ENCODE data around the gene TCTA.

The TCTA gene

DNA sequence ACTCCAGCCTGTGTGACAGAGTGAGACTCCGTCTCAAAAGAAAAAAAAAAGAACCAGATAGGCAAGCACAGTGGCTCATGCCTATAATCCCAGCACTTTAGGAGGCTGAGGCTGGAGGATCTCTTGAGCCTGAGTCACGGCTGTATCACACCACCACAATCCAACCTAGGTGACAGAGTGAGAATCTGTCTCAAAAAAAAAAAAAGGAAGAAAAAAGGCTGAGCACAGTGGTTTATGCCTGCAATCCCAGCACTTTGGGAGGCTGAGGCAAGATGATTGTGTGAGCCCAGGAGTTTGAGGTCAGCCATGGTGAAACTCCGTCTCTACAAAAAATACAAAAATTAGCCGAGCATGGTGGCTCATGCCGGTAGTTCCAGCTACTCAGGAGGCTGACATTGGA, 22.5 kb downstream of the TCTA start:
- Histone ChIP-seq H3K9me2 (replicated peaks; ENCODE audit: control insufficient read depth, low read length) (no peaks in the 10 kb centered on the region), H3K4me1 (ENCODE audit: control insufficient read depth, low read length) (peaks cover 3% of the 10 kb centered on the region; the same call in 1 of the 2 replicates), H3F3A (ENCODE audit: control insufficient read depth, insufficient read depth) (no peaks in the 10 kb centered on the region), H3K4me2 (ENCODE audit: low read length) (no peak overlapping the region), H3K27me3 (ENCODE audit: control insufficient read depth, low read length) (no peaks in the 10 kb centered on the region), H3K36me3 (ENCODE audit: control insufficient read depth, low read length) (no peaks in the 10 kb centered on the region), H3K9me3 (ENCODE audit: control insufficient read depth, insufficient read depth, low read length) (no peaks in the 10 kb centered on the region), H3K27ac (ENCODE audit: low read depth, low read length) (no peak overlapping the region), H3K4me3 (ENCODE audit: low read length) (no peak overlapping the region), H4K20me1 (ENCODE audit: control insufficient read depth, insufficient read depth, low read depth, low read length) (no peaks in the 10 kb centered on the region), H3K79me2 (ENCODE audit: control insufficient read depth, low read length) (no peaks in the 10 kb centered on the region)
- TF ChIP-seq EZH2phosphoT487 (IDR thresholded peaks at IDR 0.05; ENCODE audit: borderline replicate concordance, low read length) = no peak
- TF ChIP-seq, protein P1, sequence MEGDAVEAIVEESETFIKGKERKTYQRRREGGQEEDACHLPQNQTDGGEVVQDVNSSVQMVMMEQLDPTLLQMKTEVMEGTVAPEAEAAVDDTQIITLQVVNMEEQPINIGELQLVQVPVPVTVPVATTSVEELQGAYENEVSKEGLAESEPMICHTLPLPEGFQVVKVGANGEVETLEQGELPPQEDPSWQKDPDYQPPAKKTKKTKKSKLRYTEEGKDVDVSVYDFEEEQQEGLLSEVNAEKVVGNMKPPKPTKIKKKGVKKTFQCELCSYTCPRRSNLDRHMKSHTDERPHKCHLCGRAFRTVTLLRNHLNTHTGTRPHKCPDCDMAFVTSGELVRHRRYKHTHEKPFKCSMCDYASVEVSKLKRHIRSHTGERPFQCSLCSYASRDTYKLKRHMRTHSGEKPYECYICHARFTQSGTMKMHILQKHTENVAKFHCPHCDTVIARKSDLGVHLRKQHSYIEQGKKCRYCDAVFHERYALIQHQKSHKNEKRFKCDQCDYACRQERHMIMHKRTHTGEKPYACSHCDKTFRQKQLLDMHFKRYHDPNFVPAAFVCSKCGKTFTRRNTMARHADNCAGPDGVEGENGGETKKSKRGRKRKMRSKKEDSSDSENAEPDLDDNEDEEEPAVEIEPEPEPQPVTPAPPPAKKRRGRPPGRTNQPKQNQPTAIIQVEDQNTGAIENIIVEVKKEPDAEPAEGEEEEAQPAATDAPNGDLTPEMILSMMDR (IDR thresholded peaks at IDR 0.05; ENCODE audit: low read depth, low read length, poor library complexity, severe bottlenecking) = no peak

DNA sequence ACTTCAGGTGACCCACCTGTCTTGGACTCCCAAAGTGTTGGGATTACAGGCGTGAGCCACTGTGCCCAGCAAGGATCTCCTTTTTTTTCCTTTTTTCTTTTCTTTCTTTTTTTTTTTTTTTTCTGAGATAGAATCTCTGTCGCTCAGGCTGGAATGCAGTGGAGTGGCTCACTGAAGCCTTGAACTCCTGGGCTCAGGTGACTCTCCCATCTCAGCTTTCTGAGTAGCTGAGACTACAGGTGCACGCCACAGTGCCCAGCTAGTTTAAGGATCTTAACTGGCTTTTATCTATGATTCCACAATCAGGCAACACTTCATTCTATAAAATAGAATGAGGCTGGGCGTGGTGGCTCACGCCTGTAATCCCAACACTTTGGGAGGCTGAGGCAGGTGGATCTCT, 33.2 kb downstream of the TCTA start:
- Histone ChIP-seq H3K4me2 (ENCODE audit: low read length) (no peak overlapping the region), H3K9me3 (ENCODE audit: control insufficient read depth, insufficient read depth, low read length) (no peaks in the 10 kb centered on the region), H3K27me3 (ENCODE audit: control insufficient read depth, low read length) (no peaks in the 10 kb centered on the region), H3K9me2 (replicated peaks; ENCODE audit: control insufficient read depth, low read length) (no peaks in the 10 kb centered on the region), H4K20me1 (ENCODE audit: control insufficient read depth, insufficient read depth, low read depth, low read length) (no peaks in the 10 kb centered on the region), H3F3A (ENCODE audit: control insufficient read depth, insufficient read depth) (peaks cover 3% of the 10 kb centered on the region; the same call in 1 of the 2 replicates), H3K4me1 (ENCODE audit: control insufficient read depth, low read length) (peaks cover 28% of the 10 kb centered on the region), H3K4me3 (ENCODE audit: low read length) (no peak overlapping the region), H3K36me3 (ENCODE audit: control insufficient read depth, low read length) (no peaks in the 10 kb centered on the region), H3K79me2 (ENCODE audit: control insufficient read depth, low read length) (no peaks in the 10 kb centered on the region), H3K27ac (ENCODE audit: low read depth, low read length) (no peak overlapping the region)
- TF ChIP-seq, protein P1 (IDR thresholded peaks at IDR 0.05; ENCODE audit: low read depth, low read length, poor library complexity, severe bottlenecking) = no peak

DNA sequence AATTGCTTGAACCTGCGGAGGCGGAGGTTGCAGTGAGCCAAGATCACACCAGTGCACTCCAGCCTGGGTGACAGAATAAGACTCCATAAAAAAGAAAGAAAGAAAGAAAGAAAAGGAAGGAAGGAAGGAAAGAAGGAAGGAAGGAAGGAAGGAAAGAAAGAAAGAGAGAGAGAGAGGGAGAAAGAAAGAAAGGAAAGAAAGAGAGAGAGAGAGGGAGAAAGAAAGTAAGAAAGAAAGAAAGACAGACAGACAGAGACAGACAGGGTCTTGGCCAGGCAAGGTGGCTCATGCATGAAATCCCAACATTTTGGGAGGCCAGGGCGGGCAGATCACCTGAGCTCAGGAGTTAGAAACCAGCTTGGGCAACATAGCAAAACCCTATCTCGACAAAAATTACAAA, 41.4 kb downstream of the TCTA start:
- H4K20me1 ChIP-seq (ENCODE audit: control insufficient read depth, insufficient read depth, low read depth, low read length) = no peaks in the 10 kb centered on the region
- no peaks in the 10 kb centered on the region for H3K9me2 ChIP-seq (replicated peaks; ENCODE audit: control insufficient read depth, low read length)
- H3K4me3 ChIP-seq (ENCODE audit: low read length) = no peak overlapping the region
- no peak overlapping the region for H3K4me2 ChIP-seq (ENCODE audit: low read length)
- TF ChIP-seq, protein P1 (IDR thresholded peaks at IDR 0.05; ENCODE audit: low read depth, low read length, poor library complexity, severe bottlenecking) = no peak
- TF ChIP-seq EZH2phosphoT487 (IDR thresholded peaks at IDR 0.05; ENCODE audit: borderline replicate concordance, low read length) = no peak
- H3K36me3 ChIP-seq (ENCODE audit: control insufficient read depth, low read length) = no peaks in the 10 kb centered on the region
- no peaks in the 10 kb centered on the region for H3K79me2 ChIP-seq (ENCODE audit: control insufficient read depth, low read length)
- no peak overlapping the region for H3K27ac ChIP-seq (ENCODE audit: low read depth, low read length)
- no peaks in the 10 kb centered on the region for H3K27me3 ChIP-seq (ENCODE audit: control insufficient read depth, low read length)
- peaks cover 4% of the 10 kb centered on the region for H3K4me1 ChIP-seq (ENCODE audit: control insufficient read depth, low read length)
- no peaks in the 10 kb centered on the region for H3K9me3 ChIP-seq (ENCODE audit: control insufficient read depth, insufficient read depth, low read length)
- H3F3A ChIP-seq (ENCODE audit: control insufficient read depth, insufficient read depth) = no peaks in the 10 kb centered on the region

DNA sequence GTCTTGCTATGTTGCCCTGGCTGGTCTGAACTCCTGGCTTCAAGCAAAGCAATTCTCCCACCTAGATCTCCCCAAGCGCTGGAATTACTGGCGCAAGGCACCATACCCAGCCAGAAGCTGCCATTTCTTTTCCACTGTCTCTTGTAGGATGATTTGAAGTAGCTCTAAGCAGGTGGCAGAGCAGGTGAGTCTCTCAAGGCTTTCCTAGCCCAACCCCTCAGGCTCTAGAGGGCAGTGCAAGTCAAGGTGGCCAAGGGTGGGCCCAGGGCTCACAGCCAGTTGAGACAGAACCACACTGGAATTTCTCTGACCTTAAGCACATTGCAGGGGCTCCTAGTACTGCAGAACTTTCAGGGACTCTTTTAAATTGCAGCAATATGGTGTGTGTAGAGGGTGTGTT, 42.2 kb downstream of the TCTA start:
- no peak overlapping the region for H3K27ac ChIP-seq (ENCODE audit: low read depth, low read length)
- no peaks in the 10 kb centered on the region for H3K9me2 ChIP-seq (replicated peaks; ENCODE audit: control insufficient read depth, low read length)
- H3K27me3 ChIP-seq (ENCODE audit: control insufficient read depth, low read length) = no peaks in the 10 kb centered on the region
- no peaks in the 10 kb centered on the region for H3K4me1 ChIP-seq (ENCODE audit: control insufficient read depth, low read length)
- no peaks in the 10 kb centered on the region for H3K79me2 ChIP-seq (ENCODE audit: control insufficient read depth, low read length)
- H3K9me3 ChIP-seq (ENCODE audit: control insufficient read depth, insufficient read depth, low read length) = no peaks in the 10 kb centered on the region
- no peaks in the 10 kb centered on the region for H4K20me1 ChIP-seq (ENCODE audit: control insufficient read depth, insufficient read depth, low read depth, low read length)
- no peaks in the 10 kb centered on the region for H3K36me3 ChIP-seq (ENCODE audit: control insufficient read depth, low read length)
- H3K4me2 ChIP-seq (ENCODE audit: low read length) = no peak overlapping the region
- no peaks in the 10 kb centered on the region for H3F3A ChIP-seq (ENCODE audit: control insufficient read depth, insufficient read depth)
- H3K4me3 ChIP-seq (ENCODE audit: low read length) = no peak overlapping the region
- TF ChIP-seq, protein P1 (IDR thresholded peaks at IDR 0.05; ENCODE audit: low read depth, low read length, poor library complexity, severe bottlenecking) = no peak
- TF ChIP-seq EZH2phosphoT487 (IDR thresholded peaks at IDR 0.05; ENCODE audit: borderline replicate concordance, low read length) = no peak
